GM18858 (cell line): ENCODE measurements around the gene C1orf35.

Source experiments
- ATAC-seq: cut with Tn5 transposase; IDR thresholded peaks from one replicate; pipeline ENCODE4 v1.9.1; 2021; ENCODE audit not compliant: unreplicated experiment

The C1orf35 gene

DNA sequence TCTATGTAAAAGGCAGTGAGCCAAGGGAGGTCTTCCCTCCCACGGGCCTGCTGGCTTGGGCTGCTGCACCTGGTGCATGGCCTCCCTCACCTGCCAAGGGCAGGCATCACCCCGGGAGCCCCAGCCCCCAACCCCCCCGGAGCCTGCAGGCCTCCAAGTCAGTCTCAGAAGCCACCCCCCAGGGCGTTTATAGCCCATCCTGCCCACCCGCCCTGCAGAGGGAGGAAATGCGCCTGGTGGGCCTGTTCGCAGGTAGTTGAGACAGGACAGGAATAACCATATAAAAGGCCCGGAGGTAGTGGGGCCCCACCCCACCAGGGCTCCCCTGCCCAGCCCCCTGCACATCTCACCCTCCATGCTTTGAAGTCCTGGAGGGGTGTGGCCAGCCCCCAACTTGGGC, 38.8 kb downstream of the C1orf35 start:
- ATAC-seq = no peak

DNA sequence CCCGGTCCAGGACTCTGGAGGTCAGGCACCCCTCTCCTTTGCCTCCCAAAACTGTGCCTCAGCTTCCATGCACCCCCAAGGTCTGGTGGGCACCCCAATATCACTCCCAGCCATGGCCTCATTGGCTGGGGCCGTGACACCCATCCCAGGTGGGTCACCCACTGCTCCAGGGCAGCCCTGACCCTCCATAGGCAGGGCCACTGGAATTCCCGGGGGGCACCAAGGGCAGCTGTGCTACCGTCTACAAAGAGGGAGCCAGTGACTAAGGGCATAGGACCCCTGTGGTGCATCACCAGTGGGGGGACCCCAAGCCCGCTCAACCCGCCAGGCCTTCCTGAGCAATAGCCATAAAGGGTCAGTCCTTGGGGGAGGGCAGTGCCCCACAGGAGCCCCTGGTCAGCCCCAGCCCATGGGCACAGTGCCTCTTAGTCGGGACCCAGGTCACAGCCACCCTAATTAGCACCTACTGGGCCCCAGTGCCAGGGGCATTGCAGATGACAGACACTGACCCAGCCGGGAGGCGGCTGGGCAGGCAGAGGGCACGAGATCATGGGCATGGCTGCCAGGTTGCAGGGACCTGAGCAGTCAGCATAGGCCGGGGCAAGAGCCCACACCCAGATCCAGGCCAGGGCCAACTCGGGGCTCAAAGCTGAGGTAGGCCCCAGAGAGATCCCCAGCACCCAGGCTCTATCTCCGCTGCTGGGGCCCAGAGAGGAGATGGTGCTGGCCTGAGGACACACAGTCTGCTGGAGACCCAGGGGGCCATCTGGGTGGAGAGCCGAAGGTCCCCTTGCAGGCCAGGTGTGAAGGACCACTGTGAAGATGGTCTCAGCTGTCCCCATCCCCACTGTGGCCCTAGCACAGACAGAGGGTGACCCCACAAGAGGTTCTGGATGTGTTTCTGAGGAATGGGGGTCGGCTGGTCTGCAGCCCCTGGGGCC, 39.6 kb downstream of the C1orf35 start:
- no peak for ATAC-seq

DNA sequence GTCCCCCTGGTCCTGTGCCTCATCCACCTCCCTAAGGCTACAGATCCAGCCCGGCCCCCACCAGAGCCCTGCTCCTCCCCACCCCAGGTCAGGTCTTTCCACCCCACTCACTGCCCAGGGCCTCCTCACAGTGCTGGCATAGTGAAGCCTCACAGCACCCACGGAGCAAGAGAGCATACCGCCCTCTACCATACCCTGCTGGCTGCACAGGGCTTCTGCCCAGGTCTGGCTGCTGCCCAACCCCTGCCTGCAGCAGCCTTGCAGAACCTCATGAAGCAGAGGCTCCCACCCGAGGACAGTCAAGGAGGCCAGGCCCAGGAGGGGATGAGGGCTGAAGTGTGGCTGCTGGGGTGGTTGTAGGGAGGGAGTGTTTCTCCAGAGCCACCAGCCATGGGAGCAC, 40.3 kb downstream of the C1orf35 start:
- no peak for ATAC-seq

DNA sequence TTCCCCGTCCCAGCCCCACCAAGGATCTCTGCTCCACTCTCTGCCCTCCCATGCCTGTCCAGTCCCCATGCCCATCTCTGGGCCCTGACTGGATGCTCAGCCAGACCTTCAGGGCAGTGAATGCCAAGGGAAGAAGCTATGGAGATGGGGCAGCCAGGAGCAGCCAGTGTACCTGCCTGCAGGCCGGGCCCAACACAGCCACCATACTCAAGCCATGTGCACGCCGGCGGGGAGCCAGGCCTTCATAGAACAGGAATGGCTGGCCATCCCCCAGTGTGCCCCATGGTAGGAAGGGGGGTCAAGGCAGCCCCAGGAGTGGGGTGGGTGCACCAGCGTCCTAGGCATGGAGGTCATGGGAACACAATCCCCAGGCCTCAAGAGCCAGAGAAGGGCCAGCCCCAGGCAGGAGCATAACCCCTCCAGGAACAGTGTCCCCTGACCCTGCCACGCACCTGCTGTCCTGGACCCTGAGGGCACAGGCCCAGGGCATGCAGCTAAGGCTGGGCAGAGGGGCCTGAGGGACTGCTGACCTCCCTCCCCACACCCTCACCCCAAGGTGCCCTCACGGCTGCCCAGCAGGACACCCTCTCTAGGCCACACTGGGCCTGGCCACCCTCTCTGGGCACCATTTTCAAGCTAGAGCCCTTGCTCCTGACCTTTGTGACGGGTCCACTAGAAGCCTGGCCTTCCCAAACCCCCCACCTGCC, 40.9 kb downstream of the C1orf35 start:
- ATAC-seq = no peak

DNA sequence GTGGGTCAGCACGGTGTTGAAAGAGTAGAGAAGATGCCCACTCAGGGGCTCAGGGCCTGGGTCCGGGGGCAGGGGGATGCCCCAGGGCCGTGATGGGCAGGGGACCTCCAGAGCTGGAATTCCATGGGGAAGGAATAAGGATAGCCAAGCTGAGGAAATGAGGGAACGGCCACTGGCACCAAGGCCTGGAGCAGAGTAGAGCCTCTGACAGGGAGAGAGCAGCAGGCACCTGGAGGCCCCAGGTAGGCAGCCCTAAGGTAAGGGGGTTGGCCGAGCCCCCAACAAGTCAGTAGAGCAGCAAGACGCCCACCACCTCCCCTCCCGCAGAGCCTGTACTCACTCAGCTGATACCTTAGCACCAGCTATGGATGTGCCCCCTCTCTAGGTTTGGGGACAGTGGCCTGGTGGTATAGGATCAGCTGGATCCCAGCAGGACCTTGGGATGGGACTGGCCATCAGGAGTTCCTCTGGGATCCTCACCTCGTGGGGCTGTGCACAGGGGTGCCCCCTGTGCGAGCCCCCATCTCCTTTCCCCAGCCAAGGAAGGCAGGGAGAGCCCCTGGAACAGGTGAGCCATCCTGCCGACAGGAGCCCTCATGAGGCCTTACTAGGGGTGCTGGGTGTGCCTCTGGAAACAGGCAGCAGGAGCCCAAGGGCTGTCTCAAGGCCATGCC, 41.6 kb downstream of the C1orf35 start:
- ATAC-seq = no peak

DNA sequence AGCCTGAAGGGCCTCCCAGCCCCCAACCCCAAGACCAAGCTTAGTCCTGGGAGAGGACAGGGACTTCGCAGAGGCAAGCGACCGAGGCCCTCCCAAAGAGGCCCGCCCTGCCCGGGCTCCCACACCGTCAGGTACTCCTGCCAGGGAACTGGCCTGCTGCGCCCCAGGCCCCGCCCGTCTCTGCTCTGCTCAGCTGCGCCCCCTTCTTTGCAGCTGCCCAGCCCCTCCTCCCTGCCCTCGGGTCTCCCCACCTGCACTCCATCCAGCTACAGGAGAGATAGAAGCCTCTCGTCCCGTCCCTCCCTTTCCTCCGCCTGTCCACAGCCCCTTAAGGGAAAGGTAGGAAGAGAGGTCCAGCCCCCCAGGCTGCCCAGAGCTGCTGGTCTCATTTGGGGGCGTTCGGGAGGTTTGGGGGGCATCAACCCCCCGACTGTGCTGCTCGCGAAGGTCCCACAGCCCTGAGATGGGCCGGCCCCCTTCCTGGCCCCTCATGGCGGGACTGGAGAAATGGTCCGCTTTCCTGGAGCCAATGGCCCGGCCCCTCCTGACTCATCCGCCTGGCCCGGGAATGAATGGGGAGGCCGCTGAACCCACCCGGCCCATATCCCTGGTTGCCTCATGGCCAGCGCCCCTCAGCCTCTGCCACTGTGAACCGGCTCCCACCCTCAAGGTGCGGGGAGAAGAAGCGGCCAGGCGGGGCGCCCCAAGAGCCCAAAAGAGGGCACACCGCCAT, 42.5 kb downstream of the C1orf35 start:
- ATAC-seq = no peak

DNA sequence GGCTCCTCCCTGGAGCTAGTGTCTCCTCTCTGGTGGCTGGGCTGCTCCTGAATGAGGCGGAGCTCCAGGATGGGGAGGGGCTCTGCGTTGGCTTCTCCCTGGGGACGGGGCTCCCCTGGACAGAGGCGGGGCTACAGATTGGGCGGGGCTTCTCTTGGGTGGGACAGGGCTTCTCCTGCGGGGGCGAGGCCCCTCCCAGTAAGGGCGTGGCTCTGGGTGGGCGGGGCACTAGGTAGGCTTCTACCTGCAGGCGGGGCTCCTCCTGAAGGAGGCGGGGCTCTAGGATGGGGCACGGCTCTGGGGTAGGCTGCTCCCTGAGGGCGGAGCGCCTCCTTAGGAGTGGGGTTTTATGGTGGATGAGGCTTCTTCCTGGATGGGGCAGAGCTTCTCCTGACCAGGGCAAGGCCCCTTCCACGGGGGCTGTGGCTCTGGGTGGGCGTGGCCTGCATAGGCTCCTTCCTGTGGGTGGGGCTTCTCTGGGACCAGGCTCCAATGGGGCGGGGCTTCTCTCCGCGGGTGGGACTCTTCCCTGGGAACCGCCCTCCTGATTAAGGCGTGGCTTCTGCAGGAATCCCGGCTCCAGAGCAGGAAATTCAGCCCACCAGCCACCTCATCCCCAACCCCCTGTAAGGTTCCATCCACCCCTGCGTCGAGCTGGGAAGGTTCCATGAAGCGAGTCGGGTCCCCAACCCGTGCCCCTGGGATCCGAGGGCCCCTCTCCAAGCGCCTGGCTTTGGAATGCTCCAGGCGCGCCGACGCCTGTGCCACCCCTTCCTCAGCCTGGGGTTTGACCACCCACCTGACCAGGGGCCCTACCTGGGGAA, 43.3 kb downstream of the C1orf35 start:
- ATAC-seq = no peak

DNA sequence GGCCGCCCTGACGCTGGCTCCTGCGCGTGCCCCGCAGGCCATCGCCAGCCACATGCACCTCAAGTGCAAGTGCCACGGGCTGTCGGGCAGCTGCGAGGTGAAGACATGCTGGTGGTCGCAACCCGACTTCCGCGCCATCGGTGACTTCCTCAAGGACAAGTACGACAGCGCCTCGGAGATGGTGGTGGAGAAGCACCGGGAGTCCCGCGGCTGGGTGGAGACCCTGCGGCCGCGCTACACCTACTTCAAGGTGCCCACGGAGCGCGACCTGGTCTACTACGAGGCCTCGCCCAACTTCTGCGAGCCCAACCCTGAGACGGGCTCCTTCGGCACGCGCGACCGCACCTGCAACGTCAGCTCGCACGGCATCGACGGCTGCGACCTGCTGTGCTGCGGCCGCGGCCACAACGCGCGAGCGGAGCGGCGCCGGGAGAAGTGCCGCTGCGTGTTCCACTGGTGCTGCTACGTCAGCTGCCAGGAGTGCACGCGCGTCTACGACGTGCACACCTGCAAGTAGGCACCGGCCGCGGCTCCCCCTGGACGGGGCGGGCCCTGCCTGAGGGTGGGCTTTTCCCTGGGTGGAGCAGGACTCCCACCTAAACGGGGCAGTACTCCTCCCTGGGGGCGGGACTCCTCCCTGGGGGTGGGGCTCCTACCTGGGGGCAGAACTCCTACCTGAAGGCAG, 44.0 kb downstream of the C1orf35 start:
- no peak for ATAC-seq

DNA sequence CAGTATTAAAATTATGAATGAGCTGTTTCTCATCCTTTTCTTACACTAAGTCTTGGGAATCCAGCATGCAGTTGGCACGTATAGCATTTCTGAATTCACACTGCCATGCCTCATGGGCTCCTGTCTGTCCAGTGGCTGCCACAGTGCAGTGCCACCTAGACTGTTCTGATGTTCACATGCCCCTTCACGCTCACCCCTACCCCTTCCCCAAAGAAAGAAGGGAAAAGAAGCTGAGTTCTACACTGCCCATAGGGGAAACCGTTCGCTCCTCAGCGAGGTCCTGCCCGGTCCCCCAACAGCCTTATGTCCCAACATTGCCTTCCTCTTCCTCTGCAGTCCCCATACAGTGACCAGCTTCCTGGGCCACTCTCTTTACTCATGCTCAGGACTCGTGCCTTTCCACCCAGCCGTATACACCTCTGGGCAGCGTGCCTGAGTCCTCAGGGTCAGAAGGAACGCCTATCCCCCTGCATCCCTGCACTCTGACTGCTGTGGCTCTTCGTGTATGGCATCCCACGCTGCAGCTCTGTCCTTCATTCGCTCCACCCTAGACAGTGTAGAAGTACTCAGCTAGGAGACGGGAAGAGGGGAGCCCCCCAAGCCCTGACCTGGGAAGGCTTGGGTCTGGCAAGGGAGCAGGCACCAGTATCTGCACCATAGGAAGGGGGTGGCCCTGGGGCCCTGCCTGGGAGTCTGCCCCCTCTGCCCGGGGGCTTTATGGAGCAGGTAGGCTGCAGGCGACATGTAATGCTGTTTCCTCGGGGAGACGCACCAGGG, 44.8 kb downstream of the C1orf35 start:
- ATAC-seq = no peak
